Parathyroid adenoma (tissue), 2 donors: ENCODE results near the gene USH2A.

Experiments
- H2AFZ ChIP-seq: fragments of 300-600 bp; sonication (generic); one replicate; pipeline ENCODE4 v1.7.0; 2017; ENCODE audit warnings: antibody characterized with exemption, mild to moderate bottlenecking
- H3K27ac ChIP-seq: fragments of 300-600 bp; sonication (generic); one replicate; pipeline ENCODE4 v1.7.0; 2017
- H3K27me3 ChIP-seq: fragments of 300-600 bp; sonication (generic); one replicate; pipeline ENCODE4 v1.7.0; 2017; ENCODE audit warnings: low read length; ENCODE audit not compliant: control insufficient read depth, insufficient read depth
- H3K36me3 ChIP-seq: fragments of 300-600 bp; sonication (generic); one replicate; pipeline ENCODE4 v1.7.0; 2017; ENCODE audit warnings: low read length; ENCODE audit not compliant: control insufficient read depth, insufficient read depth
- H3K4me1 ChIP-seq: fragments of 300-600 bp; sonication (generic); one replicate; pipeline ENCODE4 v1.7.0; 2017; ENCODE audit warnings: control low read depth
- H3K4me2 ChIP-seq: fragments of 300-600 bp; sonication (generic); one replicate; pipeline ENCODE4 v1.7.0; 2017; ENCODE audit warnings: low read length
- H3K4me3 ChIP-seq: fragments of 300-600 bp; sonication (generic); one replicate; pipeline ENCODE4 v1.7.0; 2017; ENCODE audit warnings: low read depth, low read length
- H3K79me2 ChIP-seq: fragments of 300-600 bp; sonication (generic); one replicate; pipeline ENCODE4 v1.7.0; 2017; ENCODE audit warnings: control low read depth
- H3K9ac ChIP-seq: fragments of 300-600 bp; sonication (generic); one replicate; pipeline ENCODE4 v1.7.0; 2017; ENCODE audit warnings: mild to moderate bottlenecking
- H3K9me3 ChIP-seq: fragments of 300-600 bp; sonication (generic); one replicate; pipeline ENCODE4 v1.7.0; 2017; ENCODE audit warnings: low read length; ENCODE audit not compliant: control insufficient read depth
- CTCF ChIP-seq: fragments of 300-600 bp; sonication (generic); IDR thresholded peaks from one replicate; pipeline ENCODE4 v1.7.0; 2017; ENCODE audit warnings: antibody characterized with exemption, mild to moderate bottlenecking
- donor health status: primary hyperparathyroidism.

USH2A gene

GRCh38 chr1:215667761-215668160 lies 755.5 kb downstream of the USH2A start:
- Histone ChIP-seq H3K4me2 (no peak overlapping the region), H3K27ac (no peak overlapping the region), H3K79me2 (no peaks in the 10 kb centered on the region), H3K4me1 (no peaks in the 10 kb centered on the region), H3K4me3 (no peak overlapping the region), H3K27me3 (no peaks in the 10 kb centered on the region), H3K36me3 (no peaks in the 10 kb centered on the region), H2AFZ (no peak overlapping the region), H3K9ac (no peak overlapping the region), H3K9me3 (no peaks in the 10 kb centered on the region)
- no peak for TF ChIP-seq CTCF

GRCh38 chr1:215665215-215665614 lies 758.0 kb downstream of the USH2A start:
- TF ChIP-seq CTCF: no peak
- no peaks in the 10 kb centered on the region for H3K4me1 ChIP-seq
- H3K4me3 ChIP-seq: no peak overlapping the region
- no peaks in the 10 kb centered on the region for H3K36me3 ChIP-seq
- no peaks in the 10 kb centered on the region for H3K27me3 ChIP-seq
- no peak overlapping the region for H3K9ac ChIP-seq
- H3K9me3 ChIP-seq: no peaks in the 10 kb centered on the region
- no peak overlapping the region for H3K27ac ChIP-seq
- H3K4me2 ChIP-seq: no peak overlapping the region
- H3K79me2 ChIP-seq: no peaks in the 10 kb centered on the region
- H2AFZ ChIP-seq: no peak overlapping the region

- Histone ChIP-seq H3K4me2 (no peak overlapping the region), H3K9ac (no peak overlapping the region), H2AFZ (no peak overlapping the region), H3K36me3 (no peaks in the 10 kb centered on the region), H3K27ac (no peak overlapping the region), H3K27me3 (no peaks in the 10 kb centered on the region), H3K9me3 (no peaks in the 10 kb centered on the region), H3K79me2 (no peaks in the 10 kb centered on the region), H3K4me1 (no peaks in the 10 kb centered on the region), H3K4me3 (no peak overlapping the region)
- TF ChIP-seq CTCF: no peak
Measured at GRCh38 chr1:215661033-215661432, 762.2 kb downstream of the USH2A start.

GRCh38 chr1:215660259-215660658 lies 763.0 kb downstream of the USH2A start:
- H3K36me3 ChIP-seq: no peaks in the 10 kb centered on the region
- H3K4me2 ChIP-seq: no peak overlapping the region
- no peak overlapping the region for H3K27ac ChIP-seq
- no peaks in the 10 kb centered on the region for H3K27me3 ChIP-seq
- no peak overlapping the region for H2AFZ ChIP-seq
- H3K4me1 ChIP-seq: no peaks in the 10 kb centered on the region
- no peak overlapping the region for H3K9ac ChIP-seq
- no peak overlapping the region for H3K4me3 ChIP-seq
- H3K9me3 ChIP-seq: no peaks in the 10 kb centered on the region
- TF ChIP-seq CTCF: no peak
- H3K79me2 ChIP-seq: no peaks in the 10 kb centered on the region

- Histone ChIP-seq H3K4me1 (no peaks in the 10 kb centered on the region), H3K27ac (no peak overlapping the region), H3K9me3 (no peaks in the 10 kb centered on the region), H3K4me2 (no peak overlapping the region), H3K79me2 (no peaks in the 10 kb centered on the region), H3K36me3 (no peaks in the 10 kb centered on the region), H3K27me3 (no peaks in the 10 kb centered on the region), H3K4me3 (no peak overlapping the region), H2AFZ (no peak overlapping the region), H3K9ac (no peak overlapping the region)
- no peak for TF ChIP-seq CTCF
Measured at GRCh38 chr1:215657047-215657446, 766.2 kb downstream of the USH2A start.
